GM18517 (cell line): ENCODE data around the gene BBOX1.
"Not testable (repeated sequence)": the region's sequence is repeated elsewhere in the genome, so short reads cannot be mapped to it uniquely, and the experiment has no call there.

ENCODE experiments used
- ATAC-seq: cut with Tn5 transposase; IDR thresholded peaks from one replicate; pipeline ENCODE4 v1.9.1; 2021; ENCODE audit warnings: mild to moderate bottlenecking, moderate library complexity; ENCODE audit not compliant: unreplicated experiment

BBOX1 gene, protein sequence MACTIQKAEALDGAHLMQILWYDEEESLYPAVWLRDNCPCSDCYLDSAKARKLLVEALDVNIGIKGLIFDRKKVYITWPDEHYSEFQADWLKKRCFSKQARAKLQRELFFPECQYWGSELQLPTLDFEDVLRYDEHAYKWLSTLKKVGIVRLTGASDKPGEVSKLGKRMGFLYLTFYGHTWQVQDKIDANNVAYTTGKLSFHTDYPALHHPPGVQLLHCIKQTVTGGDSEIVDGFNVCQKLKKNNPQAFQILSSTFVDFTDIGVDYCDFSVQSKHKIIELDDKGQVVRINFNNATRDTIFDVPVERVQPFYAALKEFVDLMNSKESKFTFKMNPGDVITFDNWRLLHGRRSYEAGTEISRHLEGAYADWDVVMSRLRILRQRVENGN

DNA sequence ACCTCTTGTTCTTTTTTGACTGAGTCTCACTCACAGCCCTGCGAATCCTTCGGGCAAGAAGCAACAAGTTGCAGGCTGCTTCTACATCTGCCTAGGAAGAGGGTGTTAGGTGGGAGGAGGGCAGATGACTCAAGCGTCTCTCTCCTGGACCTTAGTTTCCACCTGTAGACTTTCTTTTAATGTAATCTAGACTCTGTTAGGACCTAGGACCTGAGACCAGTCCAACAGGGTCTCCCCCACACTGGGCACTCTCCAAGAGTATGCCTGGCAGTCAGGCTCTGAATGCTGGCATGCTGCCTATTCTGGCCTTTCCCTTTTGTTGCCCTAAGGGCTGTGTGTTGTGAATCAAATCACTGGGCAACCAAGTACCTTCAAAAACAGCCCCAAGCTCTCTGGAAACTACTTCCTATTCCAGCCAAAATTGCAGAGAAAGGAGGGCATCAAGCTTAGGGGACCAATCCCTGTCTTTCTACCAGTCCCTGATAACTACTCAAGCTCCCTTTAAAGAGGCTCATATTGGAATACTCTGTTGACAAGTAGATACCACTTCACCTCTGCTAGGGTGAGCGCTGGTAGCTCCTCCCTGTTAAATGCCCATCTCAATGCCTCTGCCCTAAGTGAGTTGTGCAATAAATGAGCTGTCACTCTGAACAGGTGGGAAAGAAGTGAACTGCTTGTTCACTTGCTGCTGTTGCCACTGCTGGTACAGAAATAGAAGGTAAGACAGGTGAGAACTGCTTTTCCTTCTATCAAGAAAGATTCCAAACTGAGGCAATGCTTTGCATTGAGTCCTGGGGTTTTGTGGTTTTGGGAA, at the start of gene BBOX1:
TSS of gene BBOX1 (plus strand) at position 514 of the 814 bp plus-strand sequence. CDS start 14,616 bp downstream, outside the sequence.
- no peak for ATAC-seq

DNA sequence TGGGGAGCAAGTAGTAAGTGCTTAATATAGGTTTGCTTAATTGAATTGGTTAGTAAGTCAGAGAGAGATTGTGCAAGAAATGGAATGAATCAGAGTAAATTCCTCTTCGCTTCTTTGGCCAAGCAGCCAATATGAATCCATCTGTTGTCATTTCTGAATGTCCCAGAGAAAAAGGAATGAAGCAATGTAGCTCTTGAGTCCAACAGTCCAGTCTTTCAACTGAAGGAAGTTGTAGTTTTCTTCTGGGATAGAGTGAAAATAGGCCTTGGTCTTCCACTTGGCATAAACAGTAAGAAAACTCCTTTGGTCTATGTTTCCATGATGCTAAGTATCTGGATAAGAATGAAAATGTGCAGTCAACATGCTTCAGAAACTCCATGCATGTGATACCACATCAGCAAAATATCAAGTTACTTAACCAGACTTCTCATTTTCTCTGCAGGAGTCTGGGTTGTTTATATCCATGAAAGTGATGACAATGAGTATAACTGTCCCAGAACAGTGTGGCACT, 48.5 kb upstream of the BBOX1 start:
- ATAC-seq, result no peak

DNA sequence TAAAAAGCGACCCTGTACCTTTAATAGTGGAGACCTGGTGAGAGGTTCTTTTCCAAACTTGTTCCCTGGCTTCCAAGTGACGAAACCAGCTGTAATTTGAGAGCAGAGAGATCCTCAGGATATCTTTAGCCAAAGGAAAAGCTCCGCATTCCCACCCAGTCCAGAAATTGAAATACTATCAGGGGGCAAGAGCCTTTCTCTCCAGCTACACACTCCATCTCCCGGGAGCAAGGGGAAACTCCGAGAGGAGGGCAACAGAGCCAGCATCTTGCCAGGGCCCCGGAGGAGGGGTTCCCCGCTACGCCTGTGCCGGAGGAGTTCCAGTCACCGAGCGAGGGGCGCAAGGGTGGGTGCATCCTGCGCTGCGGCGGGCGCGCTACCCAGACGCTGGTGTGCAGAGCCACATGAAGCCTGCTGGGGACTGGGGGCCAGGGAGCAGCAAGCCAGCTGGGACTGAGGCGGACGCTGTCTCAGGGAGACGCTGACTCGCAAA, 46.6 kb upstream of the BBOX1 start, which contains the start of gene FIBIN:
TSS of gene FIBIN (plus strand) at position 148 of the 493 bp plus-strand sequence. CDS start 415 bp downstream, outside the sequence.
- no peak for ATAC-seq

DNA sequence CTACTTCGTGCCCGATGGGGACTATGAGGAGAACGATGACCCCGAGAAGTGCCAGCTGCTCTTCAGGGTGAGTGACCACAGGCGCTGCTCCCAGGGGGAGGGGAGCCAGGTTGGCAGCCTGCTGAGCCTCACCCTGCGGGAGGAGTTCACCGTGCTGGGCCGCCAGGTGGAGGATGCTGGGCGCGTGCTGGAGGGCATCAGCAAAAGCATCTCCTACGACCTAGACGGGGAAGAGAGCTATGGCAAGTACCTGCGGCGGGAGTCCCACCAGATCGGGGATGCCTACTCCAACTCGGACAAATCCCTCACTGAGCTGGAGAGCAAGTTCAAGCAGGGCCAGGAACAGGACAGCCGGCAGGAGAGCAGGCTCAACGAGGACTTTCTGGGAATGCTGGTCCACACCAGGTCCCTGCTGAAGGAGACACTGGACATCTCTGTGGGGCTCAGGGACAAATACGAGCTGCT, 46.0 kb upstream of the BBOX1 start:
- no peak for ATAC-seq

DNA sequence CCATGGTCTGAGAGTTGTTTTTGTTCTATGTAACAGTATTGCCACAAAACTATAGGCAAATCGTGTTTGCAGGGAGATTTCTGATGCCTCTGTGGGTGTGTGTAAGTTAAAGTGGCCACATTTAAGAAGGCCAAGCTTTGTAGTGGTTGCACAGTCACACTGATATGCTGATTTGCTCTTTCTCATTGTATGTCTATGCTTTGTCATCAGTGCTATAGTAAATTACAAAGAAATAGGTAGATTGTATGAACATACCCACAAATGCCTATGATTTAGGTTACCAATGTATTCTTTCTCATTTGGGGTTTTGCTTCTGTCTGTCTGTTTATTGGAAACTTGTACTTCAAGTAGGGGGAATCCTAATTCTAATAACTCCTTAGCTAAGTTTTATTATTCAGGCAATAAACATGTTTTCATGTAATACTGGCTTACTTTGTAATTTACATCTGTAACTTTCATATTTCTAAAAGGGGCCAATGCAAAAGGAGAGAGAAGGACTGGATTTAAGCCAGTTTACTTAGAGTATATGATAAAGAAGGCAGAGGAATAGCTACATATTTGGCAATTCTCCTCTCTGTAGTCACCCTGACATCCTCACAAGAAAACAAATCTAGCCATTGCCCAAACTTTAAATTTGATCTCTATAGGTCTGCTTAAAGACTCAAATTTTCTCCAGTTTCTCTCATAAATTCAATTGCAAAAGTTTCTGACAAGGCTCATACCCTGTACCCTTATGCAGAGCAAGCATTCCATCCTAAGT, 44.7 kb upstream of the BBOX1 start:
- no peak for ATAC-seq

DNA sequence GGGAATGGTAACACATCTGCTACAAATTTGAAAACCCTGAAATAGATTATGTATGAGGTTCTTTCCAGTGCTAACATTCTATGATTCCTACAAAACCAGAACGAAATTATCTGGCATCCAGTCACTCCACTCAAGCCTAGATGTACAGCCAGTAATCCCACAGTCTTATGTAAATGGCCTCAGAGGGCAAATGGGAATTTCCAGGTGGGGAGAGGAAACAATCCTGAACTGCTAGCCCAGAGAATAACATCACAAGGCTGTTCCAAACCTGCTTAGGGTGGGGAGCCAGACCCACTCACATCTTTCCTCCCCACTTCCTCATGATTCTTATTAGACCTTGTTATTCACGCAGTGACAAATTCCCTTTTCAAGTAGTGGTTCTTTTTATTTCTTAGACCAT, 43.2 kb upstream of the BBOX1 start:
- ATAC-seq, result no peak

DNA sequence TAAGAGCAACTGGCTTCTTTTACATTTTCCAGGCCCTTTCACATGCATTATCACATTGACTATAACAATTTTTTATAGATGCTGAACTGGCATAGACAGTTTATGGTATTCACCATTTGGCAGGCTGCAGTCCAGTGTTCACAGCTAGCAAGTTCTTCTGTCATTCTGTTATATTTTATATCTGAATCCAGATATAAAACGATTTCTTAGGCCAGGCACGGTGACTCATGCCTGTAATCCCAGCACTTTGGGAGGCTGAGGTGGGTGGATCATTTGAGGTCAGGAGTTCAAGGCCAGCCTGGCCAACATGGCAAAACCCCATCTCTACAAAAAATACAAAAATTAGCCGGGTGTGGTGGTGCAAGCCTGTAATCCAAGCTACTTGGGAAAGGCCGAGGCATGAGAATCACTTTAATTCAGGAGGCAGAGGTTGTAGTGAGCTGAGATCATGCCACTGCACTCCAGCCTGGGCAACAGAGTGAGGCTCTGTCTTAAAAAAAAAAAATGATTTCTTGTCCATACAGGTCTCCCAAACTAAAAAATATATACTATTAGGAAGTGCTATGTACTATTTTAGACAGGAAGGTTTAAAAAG, 39.4 kb upstream of the BBOX1 start:
- not testable (repeated sequence) for ATAC-seq

DNA sequence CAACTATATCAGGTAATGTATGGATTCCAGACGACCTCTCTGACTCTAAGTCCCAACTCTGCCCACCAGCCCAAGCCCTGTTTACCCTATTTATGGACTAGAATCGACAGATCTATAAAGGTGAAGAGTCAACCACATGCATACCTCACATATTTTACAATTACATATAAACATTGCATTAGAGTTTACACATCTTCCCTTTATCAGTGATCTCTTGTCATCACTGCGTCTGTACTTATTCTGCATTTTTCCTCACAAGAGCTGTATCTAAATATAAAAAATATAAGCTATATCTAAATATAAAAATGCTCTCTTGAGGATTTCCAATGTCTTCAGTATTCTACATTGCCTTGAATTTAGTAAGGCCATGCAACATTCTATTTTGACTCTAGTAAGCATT, 38.2 kb upstream of the BBOX1 start:
- no peak for ATAC-seq

DNA sequence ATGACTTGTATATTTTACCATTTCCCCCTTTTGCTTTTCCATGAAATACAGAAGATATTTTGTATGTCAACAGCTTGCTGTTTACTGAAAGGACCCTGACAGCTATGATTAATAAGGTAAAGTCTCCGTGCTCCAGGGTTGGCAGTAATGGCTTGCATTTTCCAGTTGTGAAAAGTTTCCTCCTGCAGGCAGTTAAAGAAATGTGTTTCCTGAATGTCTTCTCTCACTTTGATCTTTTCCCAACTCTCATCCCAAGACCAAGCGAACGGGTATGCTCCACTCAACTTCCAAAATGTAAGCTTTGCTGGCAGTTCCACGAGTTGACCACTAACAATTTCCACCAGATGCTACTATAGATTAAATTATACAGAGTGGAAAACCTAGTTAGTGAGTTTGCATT, 37.8 kb upstream of the BBOX1 start:
- ATAC-seq, result no peak

DNA sequence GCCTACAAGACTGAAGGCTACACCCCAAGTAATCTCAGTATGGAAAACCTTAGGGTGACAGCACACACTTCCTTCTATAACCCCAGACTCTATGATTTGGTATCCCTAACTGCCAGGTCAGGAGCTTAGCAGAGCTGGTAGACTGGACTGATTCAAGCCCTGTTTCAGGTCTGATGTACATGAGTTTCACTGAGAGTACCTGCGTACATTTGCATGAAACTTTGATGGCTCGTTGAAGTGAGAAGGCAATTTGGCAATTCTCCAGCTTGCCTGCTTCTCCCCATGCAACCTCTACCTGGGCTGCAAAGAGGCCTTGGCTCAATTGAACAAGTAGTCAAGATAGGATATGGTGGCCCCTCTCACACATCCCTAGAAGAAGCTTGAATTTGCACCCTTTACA, 36.5 kb upstream of the BBOX1 start:
- no peak for ATAC-seq

DNA sequence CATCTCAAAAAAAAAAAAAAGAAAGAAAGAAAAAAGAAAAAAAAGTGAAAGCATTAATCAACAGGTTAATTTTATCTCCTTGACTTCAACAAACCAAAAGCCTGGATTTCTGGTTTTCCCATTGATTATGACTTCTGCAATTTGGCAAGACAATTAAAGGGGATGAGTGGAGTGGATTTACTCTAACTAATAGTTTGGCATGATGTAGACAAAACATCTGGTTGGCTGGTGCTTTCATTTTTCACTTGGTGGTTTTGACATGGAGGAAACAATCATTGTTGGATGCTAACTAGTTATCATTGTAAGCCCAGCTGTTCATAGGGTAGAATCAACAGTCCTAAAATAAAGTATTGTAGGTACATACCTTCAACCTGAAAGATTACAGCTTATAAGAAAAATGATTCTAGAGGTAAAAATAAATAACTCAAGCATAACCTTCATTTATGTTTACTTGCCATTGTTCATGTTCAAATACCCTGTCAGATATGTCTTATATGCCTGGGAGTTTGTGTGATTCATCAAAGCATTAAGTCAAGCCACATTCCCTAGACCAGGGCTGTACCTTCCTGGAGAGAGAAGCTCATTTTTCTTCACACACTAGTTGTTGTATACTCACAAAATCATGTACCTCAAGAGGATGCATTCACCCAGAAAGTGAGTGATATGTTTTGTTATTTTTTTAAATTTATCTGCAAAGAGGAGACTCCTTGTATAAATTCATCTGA, 31.6 kb upstream of the BBOX1 start:
- ATAC-seq, result no peak

DNA sequence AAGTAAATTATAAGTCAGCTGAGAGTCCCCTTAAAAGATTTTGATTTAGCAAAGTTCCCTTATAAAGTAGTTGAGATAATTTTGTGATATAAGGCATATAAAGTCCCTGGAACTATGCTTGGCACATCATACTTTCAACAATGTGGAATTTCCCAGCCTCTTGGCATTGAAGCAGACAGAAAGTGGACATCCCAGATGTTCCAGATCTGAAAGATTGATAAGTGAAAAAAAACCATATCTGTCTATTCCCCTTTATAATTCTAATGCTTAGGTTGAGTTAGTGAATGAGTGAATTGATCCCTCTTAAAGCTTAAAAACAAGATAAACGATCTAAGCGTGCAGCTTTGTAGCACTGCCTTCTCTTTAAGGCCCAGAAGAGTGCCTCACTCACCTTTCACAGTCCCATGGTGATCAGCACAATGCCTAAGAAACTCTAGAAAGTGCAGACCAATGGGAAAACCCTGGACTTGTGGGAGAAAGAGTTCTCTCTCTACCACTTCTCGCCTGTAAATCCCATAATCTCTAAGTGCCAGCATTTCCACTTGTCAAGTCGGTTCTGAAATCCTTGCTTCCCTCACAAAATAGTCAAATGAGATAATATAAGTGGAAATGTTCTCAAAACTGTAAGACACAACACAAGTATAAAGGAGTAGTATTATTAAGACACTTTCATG, 28.9 kb upstream of the BBOX1 start:
- no peak for ATAC-seq

DNA sequence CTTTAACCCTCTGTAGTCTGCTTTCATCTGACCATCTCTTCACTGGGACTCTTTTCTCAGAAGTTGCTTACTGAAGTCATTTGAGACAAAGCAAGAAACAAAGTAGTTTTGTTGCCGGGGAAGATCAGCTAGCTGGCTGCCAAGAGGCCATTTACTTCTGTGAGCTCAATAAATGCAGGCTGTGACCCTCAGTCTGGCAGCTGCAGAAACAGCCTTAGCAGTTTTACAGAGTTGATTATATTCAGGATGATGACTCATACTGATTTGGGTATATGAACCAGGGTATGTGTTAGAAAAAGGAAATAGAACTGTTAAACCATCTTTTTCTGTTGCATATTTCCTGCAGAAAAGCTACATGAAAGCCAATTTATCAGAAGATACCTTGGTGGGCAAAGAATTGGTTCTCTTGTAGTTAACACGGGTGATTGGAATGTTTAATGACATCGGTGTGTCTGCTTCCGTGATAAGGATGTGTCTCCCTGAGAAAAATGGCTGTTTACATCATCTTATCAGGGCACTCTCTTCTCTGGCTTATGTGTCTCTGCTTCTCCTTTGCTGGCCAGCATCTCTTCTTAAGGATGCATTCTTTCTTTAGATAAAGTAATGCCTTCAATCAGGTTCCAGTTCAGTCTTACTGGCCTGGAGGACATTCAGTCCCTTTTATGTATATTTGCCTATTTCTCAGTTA, 28.2 kb upstream of the BBOX1 start:
- ATAC-seq, result no peak

DNA sequence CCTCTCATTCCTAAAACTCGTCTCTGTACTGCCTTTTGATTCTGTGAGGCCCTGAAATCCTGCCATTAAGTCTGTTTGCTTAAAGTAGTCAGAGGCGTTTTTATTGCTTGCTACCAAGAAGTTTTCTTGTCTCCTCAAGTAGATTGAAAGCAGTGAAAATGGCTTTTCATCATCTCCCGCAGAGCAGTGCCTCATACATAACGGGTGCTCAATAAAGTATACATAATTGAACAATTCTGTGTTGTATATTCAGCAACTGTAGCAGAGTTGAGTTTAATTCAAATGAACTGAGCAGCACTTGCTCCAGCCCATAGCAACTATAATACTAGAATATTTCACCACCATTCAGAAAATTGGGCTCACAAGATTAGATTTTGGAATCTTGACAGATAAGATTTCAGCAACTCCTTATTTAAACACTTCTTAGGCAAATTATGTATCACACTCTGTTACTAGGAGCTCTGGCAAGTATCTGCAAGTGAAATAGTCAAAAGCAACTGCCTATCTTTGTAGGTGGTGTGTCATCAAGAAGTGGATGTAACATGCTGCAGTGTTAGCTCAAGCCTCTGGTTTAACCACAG, 26.7 kb upstream of the BBOX1 start:
- no peak for ATAC-seq

DNA sequence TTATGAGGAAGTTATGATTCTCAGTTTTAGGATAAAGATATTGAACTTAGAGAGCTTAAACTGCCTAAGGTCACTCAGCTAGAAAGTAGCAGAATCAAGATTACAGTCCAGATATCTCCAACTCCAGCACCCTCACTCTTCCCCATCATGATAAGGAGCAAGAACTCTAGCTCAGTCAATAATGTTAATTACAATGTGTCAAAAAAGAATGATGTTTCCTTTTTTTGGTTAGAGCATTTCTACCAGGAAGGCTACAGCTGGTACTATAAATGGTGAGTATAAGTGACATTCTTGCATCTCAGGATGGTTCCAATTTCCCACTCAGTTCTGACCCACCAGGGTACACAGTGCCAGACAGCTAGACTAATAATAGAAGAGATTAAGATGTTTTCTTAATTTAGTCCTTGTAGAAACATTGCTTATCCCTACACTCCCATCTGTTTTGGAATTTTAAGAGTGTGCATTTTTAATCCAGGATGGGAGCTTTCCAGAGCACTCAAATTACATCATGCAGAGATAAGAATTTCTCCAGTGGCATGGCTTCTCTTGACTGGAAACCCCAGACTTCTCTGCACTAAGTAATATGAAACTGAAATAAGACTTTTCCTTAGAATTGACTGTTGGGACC, 21.6 kb upstream of the BBOX1 start:
- ATAC-seq, result no peak

DNA sequence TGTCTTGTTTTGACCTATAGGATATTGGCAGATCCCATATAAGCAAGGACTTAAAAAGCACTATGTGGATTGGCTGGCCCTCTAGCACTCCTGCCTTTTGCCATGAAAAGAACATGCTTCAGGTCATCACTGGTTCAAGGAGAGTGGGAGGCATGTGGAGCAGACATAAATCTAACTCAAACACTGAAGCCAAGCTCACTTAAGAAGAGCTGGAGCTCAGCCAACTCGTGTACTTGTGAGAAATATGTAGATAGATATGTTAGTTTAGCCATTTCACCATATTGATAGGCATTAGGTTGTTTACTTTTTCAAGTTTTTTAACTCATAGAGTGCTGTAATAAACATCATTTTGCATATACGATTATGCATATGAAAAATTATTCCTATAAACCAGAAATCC, 19.9 kb upstream of the BBOX1 start:
- no peak for ATAC-seq

DNA sequence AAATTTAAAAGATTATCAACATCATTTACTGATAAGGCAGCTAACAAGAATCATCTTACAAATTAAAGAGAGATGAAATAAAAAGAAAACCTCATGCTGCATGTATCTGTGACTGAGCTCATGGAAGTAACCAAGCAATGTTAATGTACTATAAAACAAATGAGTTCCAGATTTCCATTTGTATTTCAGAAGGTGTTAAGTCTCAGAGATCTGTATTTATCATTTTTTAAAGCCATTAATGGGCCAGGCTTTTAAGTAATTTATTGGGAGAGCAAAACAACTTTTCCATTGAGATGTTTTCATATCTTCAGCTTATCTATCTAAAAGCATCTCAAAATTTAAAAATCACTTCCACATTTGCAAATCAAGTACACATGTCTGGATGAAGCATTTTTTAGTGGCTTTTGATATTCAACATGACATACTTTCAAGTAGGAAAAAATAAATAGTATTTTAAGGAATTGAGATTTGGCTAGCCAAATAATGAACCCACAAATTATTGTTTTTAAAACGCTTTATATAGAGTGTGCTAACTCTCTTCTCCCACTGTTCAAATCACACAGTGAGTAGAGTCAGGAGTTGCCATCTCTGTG, 17.9 kb upstream of the BBOX1 start:
- ATAC-seq, result no peak
